K562 (cell line): ENCODE data around the gene SHROOM3. TPM values are rescaled to one million over a fixed set of nuclear protein-coding genes. Genes with fewer than 3 reads are reported as not detected.

ENCODE experiments used
- ATAC-seq: fragments of 200-7000 bp; cut with Tn5 transposase; 3 replicates; pipeline ENCODE4 v1.9.1; 2020; ENCODE audit warnings: moderate library complexity
- BruUV-seq: library from RNA; stranded (reverse); fragments of 400-500 nt; replicated peaks from 2 replicates; lab custom pipeline; 2021; lab: Mats Ljungman, UMichigan
- CTCF ChIA-PET: fragments of 300-600 bp; formaldehyde crosslinking; extraction: SDS; loops from one replicate; lab custom pipeline; 2021; ENCODE audit warnings: low intra/inter-chr PET ratio; lab: Yijun Ruan, JAX
- POLR2A ChIA-PET: fragments of 300-600, 350-650 bp; sonication (Branson Sonifier 250); formaldehyde crosslinking; extraction: SDS; loops from one replicate; lab custom pipeline; 2021; ENCODE audit warnings: antibody characterized with exemption, inconsistent platforms; lab: Yijun Ruan, JAX
- DNase-seq, 4 experiments: peaks; one replicate each; pipeline versions ENCODE4 v3.0.0 to v3.0.0-alpha.2; 2011 to 2018; ENCODE audit warnings: low spot score in 3 of 4, mixed read lengths in 3 of 4; ENCODE audit errors: extremely low read depth in 1 of 4
- FAIRE-seq: peaks from 2 replicates; lab custom pipeline; 2011; peaks lifted over from hg19 to GRCh38; lab: Jason Lieb, UNC
- H2AFZ ChIP-seq: 2 replicates; pipeline ENCODE4 v1.6.0; 2011; ENCODE audit warnings: low read depth, low read length, control low read depth, inconsistent platforms
- H3K27ac ChIP-seq: fragments of 200-600 bp; 3 replicates; pipeline ENCODE4 v1.8.0; 2011; ENCODE audit warnings: low read depth, mild to moderate bottlenecking, control low read depth, inconsistent platforms, low read length, moderate library complexity, mixed read lengths; ENCODE audit errors: extremely low read depth
- H3K27me3 ChIP-seq, 2 experiments: fragments of 300-600 bp in 1 of 2; 2 replicates in 1 of 2; 3 replicates in 1 of 2; pipeline versions ENCODE4 v1.6.0 to v1.8.0; 2011; ENCODE audit warnings: inconsistent platforms in 2 of 2, low read length in 2 of 2, mild to moderate bottlenecking in 1 of 2, mixed read lengths in 1 of 2, moderate library complexity in 1 of 2; ENCODE audit not compliant: control insufficient read depth in 2 of 2, insufficient read depth in 2 of 2
- H3K36me3 ChIP-seq: fragments of 300-600 bp; 3 replicates; pipeline ENCODE4 v1.8.0; 2011; ENCODE audit warnings: mild to moderate bottlenecking, low read length, inconsistent platforms; ENCODE audit not compliant: control insufficient read depth, insufficient read depth
- H3K4me1 ChIP-seq, 2 experiments: fragments of 200-600 bp in 1 of 2; replicated peaks in 1 of 2; 2 replicates in 1 of 2; 3 replicates in 1 of 2; pipeline versions ENCODE4 v1.5.1 to v1.8.0; 2011; ENCODE audit warnings: inconsistent platforms in 2 of 2, low read length in 2 of 2, mild to moderate bottlenecking in 1 of 2, mixed read lengths in 1 of 2, moderate library complexity in 1 of 2; ENCODE audit not compliant: control insufficient read depth in 2 of 2, insufficient read depth in 2 of 2
- H3K4me2 ChIP-seq: 2 replicates; pipeline ENCODE4 v1.6.1; 2011; ENCODE audit warnings: low read length, control low read depth, inconsistent platforms, mixed read lengths; ENCODE audit not compliant: insufficient read depth
- H3K4me3 ChIP-seq: fragments of 200-600 bp; sonication (generic), shearing (Covaris generic); 2 replicates; pipeline ENCODE4 v1.5.1; 2016; ENCODE audit warnings: control low read depth, inconsistent platforms
- H3K79me2 ChIP-seq: fragments of 200-600 bp; 3 replicates; pipeline ENCODE4 v1.8.0; 2011; ENCODE audit warnings: low read length, inconsistent platforms; ENCODE audit not compliant: control insufficient read depth, insufficient read depth
- H3K9ac ChIP-seq, 2 experiments: 2 replicates each; pipeline versions ENCODE4 v1.6.0 to v1.6.1; 2011; ENCODE audit warnings: low read depth in 2 of 2, low read length in 2 of 2, control low read depth in 1 of 2, inconsistent platforms in 1 of 2, mild to moderate bottlenecking in 1 of 2, mixed read lengths in 1 of 2; ENCODE audit not compliant: insufficient read depth in 1 of 2
- H3K9me1 ChIP-seq: one replicate; pipeline ENCODE4 v1.6.0; 2011; ENCODE audit warnings: inconsistent platforms, mild to moderate bottlenecking, low read length, moderate library complexity; ENCODE audit not compliant: control insufficient read depth, insufficient read depth
- H3K9me3 ChIP-seq: replicated peaks from 2 replicates; pipeline ENCODE4 v1.5.1; 2011; ENCODE audit warnings: low read depth, low read length, inconsistent platforms; ENCODE audit not compliant: control insufficient read depth, insufficient read depth
- H4K20me1 ChIP-seq: replicated peaks from 2 replicates; pipeline ENCODE4 v1.6.1; 2011; ENCODE audit warnings: low read length, inconsistent platforms, mixed read lengths; ENCODE audit not compliant: control insufficient read depth, insufficient read depth
- CBX5 ChIP-seq: IDR thresholded peaks from 2 replicates; pipeline ENCODE4 v1.6.1; 2014; ENCODE audit warnings: low read depth, borderline replicate concordance
- CEBPB ChIP-seq: fragments of 450-650 bp; IDR thresholded peaks from 2 replicates; pipeline ENCODE4 v1.6.1; 2016; ENCODE audit warnings: missing genetic modification characterization, missing compliant biosample characterization
- FOXJ2 ChIP-seq: fragments of 200-800 bp; sonication (Bioruptor generic); IDR thresholded peaks from 2 replicates; pipeline ENCODE4 v1.6.1; 2016; ENCODE audit warnings: missing genetic modification characterization, missing compliant biosample characterization
- GATA2 ChIP-seq: sonication (generic); formaldehyde crosslinking; IDR thresholded peaks from 2 replicates; pipeline ENCODE4 v1.4.0; 2020; ENCODE audit warnings: mild to moderate bottlenecking, missing genetic modification reagents
- HCFC1 ChIP-seq: IDR thresholded peaks from 2 replicates; pipeline ENCODE4 v1.6.1; 2012; ENCODE audit warnings: low read depth, low read length, improper control_type of control experiment
- HDAC3 ChIP-seq: fragments of 450-650 bp; IDR thresholded peaks from 2 replicates; pipeline ENCODE4 v1.6.1; 2018; ENCODE audit warnings: borderline replicate concordance, mild to moderate bottlenecking, moderate library complexity; ENCODE audit not compliant: partially characterized antibody
- MED1 ChIP-seq: sonication (generic); formaldehyde crosslinking; IDR thresholded peaks from 2 replicates; pipeline ENCODE4 v1.8.1; 2023; ENCODE audit warnings: missing genetic modification reagents, borderline replicate concordance
- MIER1 ChIP-seq: fragments of 450-650 bp; IDR thresholded peaks from 2 replicates; pipeline ENCODE4 v1.6.1; 2016; ENCODE audit warnings: antibody characterized with exemption, mild to moderate bottlenecking, low read depth
- NR3C1 ChIP-seq: sonication (generic); formaldehyde crosslinking; IDR thresholded peaks from 2 replicates; pipeline ENCODE4 v1.8.1; 2022; ENCODE audit warnings: missing genetic modification reagents
- RB1 ChIP-seq: fragments of 450-650 bp; IDR thresholded peaks from 2 replicates; pipeline ENCODE4 v1.6.1; 2017; ENCODE audit warnings: low read depth, mild to moderate bottlenecking
- XRCC4 ChIP-seq: IDR thresholded peaks from one replicate; pipeline ENCODE4 v1.6.1; 2011; ENCODE audit not compliant: insufficient read depth, insufficient read length; ENCODE audit errors: extremely low read depth
- ZBTB49 ChIP-seq: sonication (generic); formaldehyde crosslinking; IDR thresholded peaks from 2 replicates; pipeline ENCODE4 v1.8.0; 2022; ENCODE audit warnings: missing genetic modification reagents, mild to moderate bottlenecking, borderline replicate concordance
- ZNF507 ChIP-seq: conservative IDR thresholded peaks from 2 replicates; pipeline ENCODE4 v1.6.1; 2017; ENCODE audit warnings: missing genetic modification characterization, missing compliant biosample characterization
- ZNF717 ChIP-seq: fragments of 250-450 bp; sonication (Bioruptor Pico); IDR thresholded peaks from 2 replicates; pipeline ENCODE4 v1.5.0; 2021
- WGBS: fragments of 100-300 bp; shearing (Covaris generic); methylation state at CpG from one replicate; pipeline ENCODE4 v1.1.6; 2016; ENCODE audit warnings: low coverage, mixed read lengths; ENCODE audit not compliant: insufficient coverage; ENCODE audit errors: missing lambda C conversion rate; 5-methylcytosine and 5-hydroxymethylcytosine counted together
- in situ Hi-C: fragments of 300-500 bp; cut with MboI; formaldehyde crosslinking; loops from 4 replicates; pipeline ENCODE4 v1.15.0; 2018; ENCODE audit warnings: inconsistent platforms, mixed read lengths
- intact Hi-C: fragments of 100-400 bp; cut with micrococcal nuclease; formaldehyde crosslinking; loops from 2 replicates; pipeline ENCODE4 v1.14.2; 2022
- polyA plus RNA-seq, 8 experiments: library from polyadenylated mRNA; depleted of rRNA in 4 of 8; stranded (reverse) in 5 of 8; unstranded in 3 of 8; fragments of >200 nt; fragmentation: Nextera tagmentation in 2 of 8; fragmentation: Illumina TruSeq in 1 of 8; extraction: Ambion mirVana in 2 of 8; extraction: Trizol in 1 of 8; gene quantifications; 2 replicates each; pipeline versions ENCODE4 v1.2.1 to v1.2.3, GENCODE V29; 2011 to 2014; ENCODE audit warnings: inconsistent platforms in 1 of 8, missing spikeins in 1 of 8
- total RNA-seq, 7 experiments: library from RNA; depleted of rRNA in 6 of 7; stranded (reverse); fragments of >200 nt in 6 of 7; fragmentation: Illumina TruSeq in 2 of 7; extraction: Trizol in 2 of 7; gene quantifications; 2 replicates each; pipeline versions ENCODE4 v1.2.1 to v1.2.3, GENCODE V29; 2011 to 2021; ENCODE audit warnings: low replicate concordance in 1 of 7

SHROOM3 gene
- total and polyA plus RNA-seq, 9 of the 15 experiments (the other 6 are each of a cell fraction or from before 2014, with no cell fraction given): 0.01 to 0.07 TPM; not detected in 7

- TF ChIP-seq ZBTB49 (CRISPR knock-in tag) (no peak), XRCC4 (no peak), MED1 (CRISPR knock-in tag) (no peak)
These were observed 318.0 kb downstream of the SHROOM3 start (continued) for GRCh38 chr4:76752861-76753501.

- H3K27me3 ChIP-seq: peaks cover 3 to 21% of the 10 kb centered on the region in 2 experiments; a peak in 3 of 5 replicates
- CTCF ChIA-PET: no interaction called here
- no peaks in the 10 kb centered on the region for H4K20me1 ChIP-seq
- in situ Hi-C loops: loop anchor here (10.0 kb wide), 1 partner anchor 319 kb away; the partner anchor contains the start of gene SHROOM3
- TF ChIP-seq CBX5 (no peak), MIER1 (no peak), ZNF507 (tag) (no peak), ZNF717 (CRISPR knock-in tag) (no peak), GATA2 (CRISPR knock-in tag) (no peak), HCFC1 (no peak), NR3C1 (CRISPR knock-in tag) (no peak), CEBPB (tag) (no peak), RB1 (no peak), HDAC3 (no peak), FOXJ2 (tag) (no peak)
- TF ChIP-seq, all 486 proteins: peak for 0
- H3K79me2 ChIP-seq: no peaks in the 10 kb centered on the region
- H3K27ac ChIP-seq: no peak overlapping the region
- no peaks in the 10 kb centered on the region for H3K4me1 ChIP-seq
- no peaks in the 10 kb centered on the region for H3K9me3 ChIP-seq
- POLR2A ChIA-PET: no interaction called here
- H3K9me1 ChIP-seq: no peaks in the 10 kb centered on the region
- H3K9ac ChIP-seq: no peak overlapping the region
- no peak for FAIRE-seq
- 0% methylated on average over 3 of the region's 3 CpGs for WGBS
- H3K4me3 ChIP-seq: no peak overlapping the region
- intact Hi-C loops: no loop called here
- H3K36me3 ChIP-seq: no peaks in the 10 kb centered on the region
- ATAC-seq: no peak
- DNase-seq: no peak
- BruUV-seq: no TSS peak
- no peak overlapping the region for H2AFZ ChIP-seq
- no peak overlapping the region for H3K4me2 ChIP-seq
These were observed 318.8 kb downstream of the SHROOM3 start for GRCh38 chr4:76753814-76754213.
